Measurements from ENCODE around the gene FGF22.
"Not testable (repeated sequence)": the region's sequence is repeated elsewhere in the genome, so short reads cannot be mapped to it uniquely, and the experiment has no call there.

The FGF22 gene

GRCh38 chr19:639253-640160 lies at the start of gene FGF22:
Gene FGF22, plus strand, starts transcription at chr19:639879. Its CDS starts 47 bp downstream, at chr19:639926.
- peak; percentile 95 for DNase-seq (ENCODE audit: low read depth)

GRCh38 chr19:590396-590745 lies 49.3 kb upstream of the FGF22 start:
- no peak for DNase-seq (ENCODE audit: low read depth)

- no peak for DNase-seq (ENCODE audit: low read depth)
Observed at GRCh38 chr19:590750-591098, 49.0 kb upstream of the FGF22 start.

GRCh38 chr19:591099-591958 lies 48.4 kb upstream of the FGF22 start:
- no peak for DNase-seq (ENCODE audit: low read depth)

GRCh38 chr19:592101-592500 lies 47.6 kb upstream of the FGF22 start:
- no peak for DNase-seq (ENCODE audit: low read depth)

- no peak for DNase-seq (ENCODE audit: low read depth)
Observed at GRCh38 chr19:593055-593454, 46.6 kb upstream of the FGF22 start.

- DNase-seq (ENCODE audit: low read depth), result no peak
Observed at GRCh38 chr19:593505-593904, 46.2 kb upstream of the FGF22 start.

- DNase-seq (ENCODE audit: low read depth), result no peak
Observed at GRCh38 chr19:594265-594870, 45.3 kb upstream of the FGF22 start.

- DNase-seq (ENCODE audit: low read depth), result no peak
Observed at GRCh38 chr19:595326-596262, 44.1 kb upstream of the FGF22 start.

- no peak for DNase-seq (ENCODE audit: low read depth)
Observed at GRCh38 chr19:596263-596655, 43.4 kb upstream of the FGF22 start.

- DNase-seq (ENCODE audit: low read depth), result no peak
Observed at GRCh38 chr19:597406-598315, 42.0 kb upstream of the FGF22 start.

GRCh38 chr19:601310-601709 lies 38.4 kb upstream of the FGF22 start:
- DNase-seq (ENCODE audit: low read depth), result no peak

- no peak for DNase-seq (ENCODE audit: low read depth)
Observed at GRCh38 chr19:601790-602189, 37.9 kb upstream of the FGF22 start.

- DNase-seq (ENCODE audit: low read depth), result no peak
Observed at GRCh38 chr19:602391-603301, 37.0 kb upstream of the FGF22 start.

- DNase-seq (ENCODE audit: low read depth), result not testable (repeated sequence)
Observed at GRCh38 chr19:603302-603639, 36.4 kb upstream of the FGF22 start.

GRCh38 chr19:603779-604178 lies 35.9 kb upstream of the FGF22 start:
- DNase-seq (ENCODE audit: low read depth), result not testable (repeated sequence)

- no peak for DNase-seq (ENCODE audit: low read depth)
Observed at GRCh38 chr19:604355-604754, 35.3 kb upstream of the FGF22 start.

GRCh38 chr19:605061-605971 lies 34.4 kb upstream of the FGF22 start:
- not testable (repeated sequence) for DNase-seq (ENCODE audit: low read depth)
